A549 (cell line): ENCODE results near the gene FOXA1. TPM values are rescaled to one million over a fixed set of nuclear protein-coding genes. Genes with fewer than 3 reads are reported as not detected.

ENCODE experiments used
- ATAC-seq, 2 experiments: fragments of 200-7000 bp in 1 of 2; fragments of >200 bp in 1 of 2; cut with Nextera tagmentation in 1 of 2; cut with Tn5 transposase in 1 of 2; 3 replicates each; pipeline versions ENCODE4 v1.8.0 to v1.9.1; 2018 to 2020; ENCODE audit warnings: mild to moderate bottlenecking in 1 of 2, moderate library complexity in 1 of 2
- CTCF ChIA-PET: fragments of 300-600 bp; sonication (Branson Sonifier 250); formaldehyde crosslinking; extraction: SDS; loops from one replicate; lab custom pipeline; 2021; ENCODE audit warnings: antibody characterized with exemption, inconsistent platforms; lab: Yijun Ruan, JAX
- POLR2A ChIA-PET: fragments of 350-600 bp; formaldehyde crosslinking; extraction: SDS; loops from one replicate; lab custom pipeline; 2021; ENCODE audit warnings: antibody characterized with exemption, inconsistent platforms; lab: Yijun Ruan, JAX
- DNase-seq, 2 experiments: peaks; one replicate each; pipeline versions ENCODE4 v3.0.0 to v3.0.0-alpha.2; 2011 to 2016; ENCODE audit warnings: low read depth in 1 of 2, low spot score in 1 of 2
- FAIRE-seq: peaks from 2 replicates; lab custom pipeline; 2011; peaks lifted over from hg19 to GRCh38; lab: Jason Lieb, UNC
- H3K27ac ChIP-seq, 2 experiments: fragments of >200 bp; sonication (Bioruptor Twin); formaldehyde crosslinking; 3 replicates each; pipeline ENCODE4 v1.5.1; 2016 to 2017
- H3K4me1 ChIP-seq: fragments of >200 bp; sonication (Bioruptor Twin); formaldehyde crosslinking; 3 replicates; pipeline ENCODE4 v1.6.1; 2016
- H3K4me2 ChIP-seq: fragments of >200 bp; sonication (Bioruptor Twin); formaldehyde crosslinking; 3 replicates; pipeline ENCODE4 v1.6.1; 2016
- H3K4me3 ChIP-seq: fragments of >200 bp; sonication (Bioruptor Twin); formaldehyde crosslinking; 3 replicates; pipeline ENCODE4 v1.5.1; 2016
- H3K9me3 ChIP-seq: fragments of >200 bp; sonication (Bioruptor Twin); formaldehyde crosslinking; 3 replicates; pipeline ENCODE4 v1.6.1; 2016
- CBX8 ChIP-seq: fragments of 200-600 bp; sonication (generic); IDR thresholded peaks from 2 replicates; pipeline ENCODE4 v1.6.1; 2016
- CHD2 ChIP-seq: fragments of 150-350 bp; IDR thresholded peaks from 2 replicates; pipeline ENCODE4 v1.6.1; 2014; ENCODE audit warnings: low read length; ENCODE audit not compliant: partially characterized antibody
- CTCF ChIP-seq: fragments of >200 bp; sonication (Bioruptor Twin); formaldehyde crosslinking; IDR thresholded peaks from 3 replicates; pipeline ENCODE4 v1.5.1; 2016
- ELK1 ChIP-seq: fragments of 150-350 bp; IDR thresholded peaks from 2 replicates; pipeline ENCODE4 v1.6.1; 2014; ENCODE audit warnings: low read depth, mild to moderate bottlenecking, low read length
- EP300 ChIP-seq, 2 experiments: fragments of >200 bp; sonication (Bioruptor Twin); formaldehyde crosslinking; IDR thresholded peaks; 2 replicates in 1 of 2; 3 replicates in 1 of 2; pipeline ENCODE4 v1.6.1; 2016 to 2017
- FOXS1 ChIP-seq: fragments of 250-450 bp; sonication (Bioruptor Pico); IDR thresholded peaks from 2 replicates; pipeline ENCODE4 v1.5.0; 2020; ENCODE audit warnings: mild to moderate bottlenecking, moderate library complexity
- HDAC2 ChIP-seq: fragments of 200-600 bp; sonication (generic); IDR thresholded peaks from 2 replicates; pipeline ENCODE4 v1.6.1; 2016
- JUN ChIP-seq, 2 experiments: fragments of >200 bp; sonication (Bioruptor Twin); formaldehyde crosslinking; IDR thresholded peaks; 2 replicates in 1 of 2; 3 replicates in 1 of 2; pipeline ENCODE4 v1.6.1; 2016 to 2017
- MAX ChIP-seq: IDR thresholded peaks from 2 replicates; pipeline ENCODE4 v1.6.1; 2012
- RNF2 ChIP-seq: fragments of 200-600 bp; sonication (generic); IDR thresholded peaks from 2 replicates; pipeline ENCODE4 v1.6.1; 2016; ENCODE audit warnings: low read depth, mild to moderate bottlenecking, antibody characterized with exemption, moderate library complexity, borderline replicate concordance
- WGBS: methylation state at CpG from one replicate; pipeline ENCODE4 v1.1.6; 2017; ENCODE audit errors: missing lambda C conversion rate; 5-methylcytosine and 5-hydroxymethylcytosine counted together
- polyA plus RNA-seq, 4 experiments: library from polyadenylated mRNA; depleted of rRNA in 3 of 4; stranded (reverse); fragments of >200 nt; fragmentation: RNase III in 1 of 4; extraction: RNeasy Plus Mini Kit Qiagen cat#74134 plus additional on column Dnase treatment in 1 of 4; gene quantifications; 2 replicates in 3 of 4; 3 replicates in 1 of 4; pipeline ENCODE4 v1.2.3, GENCODE V29; 2011 to 2017

Gene FOXA1
- polyA plus RNA-seq, 2 of the 4 experiments (the other 2 are of a cell fraction) = 5.5 to 17.9 TPM

GRCh38 chr14:37587881-37588666, 7.0 kb downstream of the FOXA1 start:
- Histone ChIP-seq H3K27ac (peak overlapping the region; percentile 84 to 89), H3K4me1 (peaks cover 21% of the 10 kb centered on the region), H3K9me3 (no peaks in the 10 kb centered on the region), H3K4me3 (peak overlapping the region; percentile 60), H3K4me2 (peak overlapping the region; percentile 95)
- ATAC-seq (peak; percentile 4 to 13; a peak in 3 of 6 replicates), DNase-seq (peak in 1 of 2 experiments; percentile 61), FAIRE-seq (no peak)
- WGBS = 5% methylated on average over 30 of the region's 63 CpGs
- TF ChIP-seq JUN (IDR thresholded peaks at IDR 0.05) = peak; percentile 30 to 41; a peak in 1 of 5 replicates
- peak; percentile 30; the same call in 1 of the 2 replicates for TF ChIP-seq RNF2
- no peak for TF ChIP-seq CTCF
- ChIA-PET CTCF (interaction anchor here (1.3 to 2.1 kb wide), 2 partner anchors 342 to 357 kb away, joined by 7 to 8 read pairs; no protein-coding TSS in a partner anchor), POLR2A (no interaction called here)

- H3K9me3 ChIP-seq = no peaks in the 10 kb centered on the region
- WGBS = 39% methylated on average over 4 of the region's 4 CpGs
- CTCF ChIA-PET = no interaction called here
- peak overlapping the region; percentile 60 for H3K4me3 ChIP-seq
- peaks cover 27% of the 10 kb centered on the region for H3K4me1 ChIP-seq
- ATAC-seq = no peak
- no peak for DNase-seq
- H3K27ac ChIP-seq = peak overlapping the region; percentile 84 to 89
- no peak for FAIRE-seq
- TF ChIP-seq CHD2 (no peak), EP300 (IDR thresholded peaks at IDR 0.05) (no peak), CBX8 (no peak), MAX (no peak), HDAC2 (no peak), FOXS1 (CRISPR knock-in tag) (no peak)
- TF ChIP-seq, all 56 proteins: peak for 0
- POLR2A ChIA-PET = no interaction called here
- H3K4me2 ChIP-seq = peak overlapping the region; percentile 95
Measured at GRCh38 chr14:37587131-37587803, 7.8 kb downstream of the FOXA1 start.

- Histone ChIP-seq H3K27ac (no peak overlapping the region; a peak in 1 of 6 replicates), H3K4me2 (peak overlapping the region; percentile 95), H3K4me3 (no peak overlapping the region), H3K4me1 (peaks cover 27% of the 10 kb centered on the region), H3K9me3 (no peaks in the 10 kb centered on the region)
- POLR2A ChIA-PET = no interaction called here
- DNase-seq (no peak), ATAC-seq (no peak), FAIRE-seq (no peak)
- CTCF ChIA-PET = no interaction called here
- no peak for TF ChIP-seq ELK1
- WGBS = 24% methylated on average over 1 of the region's 1 CpG
Measured at GRCh38 chr14:37586797-37587130, 8.3 kb downstream of the FOXA1 start.

- H3K4me2 ChIP-seq = peak overlapping the region; percentile 95
- no peak overlapping the region for H3K4me3 ChIP-seq
- ChIA-PET POLR2A (no interaction called here), CTCF (no interaction called here)
- peak overlapping the region; percentile 55 to 58 for H3K27ac ChIP-seq
- no peaks in the 10 kb centered on the region for H3K9me3 ChIP-seq
- WGBS = 48% methylated on average over 10 of the region's 10 CpGs
- DNase-seq (no peak), ATAC-seq (no peak), FAIRE-seq (peak; percentile 36)
- peaks cover 27% of the 10 kb centered on the region for H3K4me1 ChIP-seq
- peak; percentile 62 for TF ChIP-seq MAX
- TF ChIP-seq FOXS1 (CRISPR knock-in tag) = no peak
- TF ChIP-seq, all 56 proteins: peak for 1
Measured at GRCh38 chr14:37585971-37586796, 8.9 kb downstream of the FOXA1 start.
